Mesendoderm (in vitro differentiated cells): ENCODE data around the gene TNK1.

Experiments used
- DNase-seq: peaks from one replicate; pipeline ENCODE4 v3.0.0; 2013
- H2AK5ac ChIP-seq: 2 replicates; pipeline ENCODE4 v1.6.1; 2013; ENCODE audit warnings: low read length, inconsistent platforms
- H2BK120ac ChIP-seq: 2 replicates; pipeline ENCODE4 v1.6.1; 2013; ENCODE audit warnings: low read depth, mild to moderate bottlenecking, low read length, moderate library complexity, mixed read lengths
- H2BK15ac ChIP-seq: replicated peaks from 2 replicates; pipeline ENCODE4 v1.6.1; 2013; ENCODE audit warnings: low read depth, mild to moderate bottlenecking, moderate library complexity
- H2BK5ac ChIP-seq: 2 replicates; pipeline ENCODE4 v1.6.1; 2013; ENCODE audit warnings: low read length, inconsistent platforms
- H3K18ac ChIP-seq: 2 replicates; pipeline ENCODE4 v1.6.1; 2013; ENCODE audit warnings: mild to moderate bottlenecking, low read length, mixed read lengths
- H3K23ac ChIP-seq: one replicate; pipeline ENCODE4 v1.6.1; 2013; ENCODE audit warnings: low read length
- H3K27ac ChIP-seq: 2 replicates; pipeline ENCODE4 v1.5.1; 2013; ENCODE audit warnings: low read depth, mild to moderate bottlenecking, inconsistent platforms, low read length, moderate library complexity
- H3K27me3 ChIP-seq: 2 replicates; pipeline ENCODE4 v1.6.1; 2013; ENCODE audit warnings: low read length, control low read depth, mild to moderate bottlenecking, inconsistent platforms; ENCODE audit not compliant: insufficient read depth, poor library complexity
- H3K36me3 ChIP-seq: 2 replicates; pipeline ENCODE4 v1.6.1; 2013; ENCODE audit warnings: low read length, inconsistent platforms; ENCODE audit not compliant: control insufficient read depth, insufficient read depth
- H3K4ac ChIP-seq: one replicate; pipeline ENCODE4 v1.6.1; 2013; ENCODE audit warnings: low read depth, mild to moderate bottlenecking, low read length, moderate library complexity
- H3K4me1 ChIP-seq: 2 replicates; pipeline ENCODE4 v1.6.1; 2013; ENCODE audit warnings: low read depth, low read length, inconsistent platforms; ENCODE audit not compliant: control insufficient read depth
- H3K4me2 ChIP-seq: 2 replicates; pipeline ENCODE4 v1.6.1; 2013; ENCODE audit warnings: low read length
- H3K4me3 ChIP-seq: 2 replicates; pipeline ENCODE4 v1.5.1; 2013; ENCODE audit warnings: mild to moderate bottlenecking, low read length
- H3K56ac ChIP-seq: one replicate; pipeline ENCODE4 v1.6.1; 2013; ENCODE audit warnings: low read length
- H3K79me1 ChIP-seq: 2 replicates; pipeline ENCODE4 v1.6.1; 2013; ENCODE audit warnings: low read length, inconsistent platforms
- H3K79me2 ChIP-seq: 2 replicates; pipeline ENCODE4 v1.6.1; 2013; ENCODE audit warnings: mild to moderate bottlenecking, low read length; ENCODE audit not compliant: control insufficient read depth, insufficient read depth
- H3K9ac ChIP-seq: 2 replicates; pipeline ENCODE4 v1.6.1; 2013; ENCODE audit warnings: low read length, inconsistent platforms
- H4K5ac ChIP-seq: one replicate; pipeline ENCODE4 v1.6.1; 2013; ENCODE audit warnings: low read length
- H4K8ac ChIP-seq: one replicate; pipeline ENCODE4 v1.6.1; 2013; ENCODE audit warnings: low read depth, mild to moderate bottlenecking, control low read depth, low read length, moderate library complexity
- WGBS: extraction: QIAGEN DNeasy Blood & Tissue Kit; methylation state at CpG from one replicate; pipeline ENCODE4 v1.1.7; 2013; ENCODE audit warnings: low lambda C conversion rate, missing lambda C conversion rate; ENCODE audit not compliant: insufficient coverage; ENCODE audit errors: extremely low coverage; 5-methylcytosine and 5-hydroxymethylcytosine counted together

Gene TNK1

GRCh38 chr17:7418472-7419152, 37.7 kb downstream of the TNK1 start:
- Histone ChIP-seq H4K8ac (no peak overlapping the region), H3K4me2 (no peak overlapping the region), H3K18ac (no peak overlapping the region), H3K36me3 (no peaks in the 10 kb centered on the region), H3K79me1 (no peaks in the 10 kb centered on the region), H3K56ac (peak overlapping the region; percentile 10), H4K5ac (no peak overlapping the region), H2AK5ac (no peak overlapping the region), H3K27me3 (no peaks in the 10 kb centered on the region), H2BK5ac (no peak overlapping the region), H3K4me1 (no peaks in the 10 kb centered on the region), H2BK15ac (no peak overlapping the region), H3K27ac (no peak overlapping the region), H3K9ac (no peak overlapping the region), H3K23ac (no peak overlapping the region), H3K4me3 (no peak overlapping the region), H2BK120ac (no peak overlapping the region), H3K79me2 (no peaks in the 10 kb centered on the region), H3K4ac (no peak overlapping the region)
- no peak for DNase-seq
- WGBS: no CpG with 5 or more reads among the region's 18 CpGs

GRCh38 chr17:7419819-7420610, 39.1 kb downstream of the TNK1 start, which contains the start of gene SPEM1:
SPEM1 (plus strand) TSS chr17:7420324; CDS start chr17:7420385, 61 bp downstream.
- Histone ChIP-seq H3K27ac (no peak within 1 kb of the TSS), H3K56ac (no peak within 1 kb of the TSS), H3K23ac (no peak within 1 kb of the TSS), H4K5ac (no peak within 1 kb of the TSS), H3K27me3 (no peaks in the 10 kb centered on the region), H3K4me2 (no peak within 1 kb of the TSS), H3K4me3 (no peak within 1 kb of the TSS), H3K4ac (no peak within 1 kb of the TSS), H3K4me1 (no peaks in the 10 kb centered on the region), H4K8ac (no peak within 1 kb of the TSS), H2BK15ac (no peak within 1 kb of the TSS), H3K36me3 (no peaks in the 10 kb centered on the region), H3K18ac (no peak within 1 kb of the TSS), H3K79me1 (no peaks in the 10 kb centered on the region), H2BK120ac (no peak within 1 kb of the TSS), H3K9ac (no peak within 1 kb of the TSS), H2BK5ac (no peak within 1 kb of the TSS), H3K79me2 (no peaks in the 10 kb centered on the region), H2AK5ac (no peak within 1 kb of the TSS)
- peak; percentile 58 for DNase-seq
- WGBS: no CpG with 5 or more reads among the region's 17 CpGs

GRCh38 chr17:7421186-7421585, 40.3 kb downstream of the TNK1 start:
- no peak overlapping the region for H2AK5ac ChIP-seq
- no peak overlapping the region for H3K4me3 ChIP-seq
- H3K4me2 ChIP-seq: no peak overlapping the region
- no peak overlapping the region for H2BK120ac ChIP-seq
- no CpG with 5 or more reads among the region's 16 CpGs for WGBS
- H3K9ac ChIP-seq: no peak overlapping the region
- no peaks in the 10 kb centered on the region for H3K27me3 ChIP-seq
- H3K23ac ChIP-seq: no peak overlapping the region
- H3K18ac ChIP-seq: no peak overlapping the region
- H3K79me1 ChIP-seq: no peaks in the 10 kb centered on the region
- no peaks in the 10 kb centered on the region for H3K79me2 ChIP-seq
- DNase-seq: no peak
- no peak overlapping the region for H4K5ac ChIP-seq
- H4K8ac ChIP-seq: no peak overlapping the region
- no peaks in the 10 kb centered on the region for H3K36me3 ChIP-seq
- no peak overlapping the region for H2BK15ac ChIP-seq
- no peak overlapping the region for H3K27ac ChIP-seq
- no peak overlapping the region for H3K4ac ChIP-seq
- no peak overlapping the region for H2BK5ac ChIP-seq
- H3K4me1 ChIP-seq: no peaks in the 10 kb centered on the region
- no peak overlapping the region for H3K56ac ChIP-seq

GRCh38 chr17:7423679-7424078, 42.8 kb downstream of the TNK1 start:
- Histone ChIP-seq H3K79me1 (no peaks in the 10 kb centered on the region), H2BK5ac (no peak overlapping the region), H3K4me2 (no peak overlapping the region), H3K4me1 (no peaks in the 10 kb centered on the region), H4K5ac (no peak overlapping the region), H3K4ac (no peak overlapping the region), H2AK5ac (no peak overlapping the region), H3K18ac (no peak overlapping the region), H3K9ac (no peak overlapping the region), H3K27ac (no peak overlapping the region), H3K27me3 (no peaks in the 10 kb centered on the region), H2BK15ac (no peak overlapping the region), H3K4me3 (no peak overlapping the region), H4K8ac (no peak overlapping the region), H2BK120ac (no peak overlapping the region), H3K23ac (no peak overlapping the region), H3K79me2 (no peaks in the 10 kb centered on the region), H3K56ac (no peak overlapping the region), H3K36me3 (no peaks in the 10 kb centered on the region)
- no CpG with 5 or more reads among the region's 4 CpGs for whole genome bisulfite sequencing
- DNase-seq: no peak

GRCh38 chr17:7425316-7425715, 44.4 kb downstream of the TNK1 start, which contains the start of gene SPEM2:
SPEM2 (plus strand) TSS chr17:7425616; CDS start chr17:7425689, 73 bp downstream.
- Histone ChIP-seq H3K36me3 (no peaks in the 10 kb centered on the region), H3K18ac (no peak within 1 kb of the TSS), H2BK120ac (no peak within 1 kb of the TSS), H2BK5ac (no peak within 1 kb of the TSS), H3K23ac (no peak within 1 kb of the TSS), H4K8ac (no peak within 1 kb of the TSS), H2AK5ac (no peak within 1 kb of the TSS), H3K4ac (no peak within 1 kb of the TSS), H3K4me3 (no peak within 1 kb of the TSS), H3K27ac (no peak within 1 kb of the TSS), H3K79me2 (no peaks in the 10 kb centered on the region), H3K4me2 (no peak within 1 kb of the TSS), H3K4me1 (no peaks in the 10 kb centered on the region), H3K79me1 (no peaks in the 10 kb centered on the region), H3K27me3 (no peaks in the 10 kb centered on the region), H3K56ac (no peak within 1 kb of the TSS), H4K5ac (no peak within 1 kb of the TSS), H3K9ac (no peak within 1 kb of the TSS), H2BK15ac (no peak within 1 kb of the TSS)
- no CpG with 5 or more reads among the region's 7 CpGs for WGBS
- DNase-seq: no peak
